Activated CD8-positive, alpha-beta T cell treated with anti-CD3 and anti-CD28 coated beads for 36 hours (primary cell): ENCODE results near the gene HOXD8. TPM values are rescaled to one million over a fixed set of nuclear protein-coding genes. Genes with fewer than 3 reads are reported as not detected.

Source experiments
- ATAC-seq: fragments of 200-7000 bp; cut with Tn5 transposase; one replicate; pipeline ENCODE4 v1.10.0; 2021; ENCODE audit warnings: mild to moderate bottlenecking, moderate library complexity
- CTCF ChIA-PET: fragments of 350-600 bp; sonication (Branson Sonifier 250); formaldehyde crosslinking; loops from one replicate; lab custom pipeline; 2021; ENCODE audit warnings: antibody characterized with exemption; lab: Charles Lee
- POLR2A ChIA-PET: fragments of 350-600 bp; sonication (Branson Sonifier 250); formaldehyde crosslinking; loops from one replicate; lab custom pipeline; 2021; ENCODE audit warnings: antibody characterized with exemption; lab: Charles Lee
- DNase-seq: peaks from one replicate; pipeline ENCODE4 v3.0.0-alpha.2; 2020
- H3K27ac Mint-ChIP-seq: one replicate; pipeline ENCODE4 v1.8.0; 2021; ENCODE audit warnings: mild to moderate bottlenecking, mixed read lengths
- H3K27me3 Mint-ChIP-seq: one replicate; pipeline ENCODE4 v1.8.0; 2021; ENCODE audit warnings: mixed read lengths
- H3K36me3 Mint-ChIP-seq: one replicate; pipeline ENCODE4 v1.8.0; 2021; ENCODE audit warnings: low read depth, mixed read lengths
- H3K4me1 Mint-ChIP-seq: one replicate; pipeline ENCODE4 v1.8.0; 2021; ENCODE audit warnings: low read depth, mixed read lengths
- H3K4me3 Mint-ChIP-seq: one replicate; pipeline ENCODE4 v1.8.0; 2021; ENCODE audit warnings: mild to moderate bottlenecking, moderate library complexity, mixed read lengths
- H3K9me3 Mint-ChIP-seq: one replicate; pipeline ENCODE4 v1.8.0; 2021; ENCODE audit warnings: mixed read lengths
- intact Hi-C: fragments of 100-400 bp; cut with micrococcal nuclease; formaldehyde crosslinking; loops from one replicate; pipeline ENCODE4 v1.10.0; 2022
- total RNA-seq, 2 experiments: library from RNA; stranded (reverse); gene quantifications; one replicate each; pipeline ENCODE4 v1.2.3, GENCODE V29; 2021
- TF ChIP-seq, protein P1 (sequence below): fragments of 200-600 bp; IDR thresholded peaks from one replicate; pipeline ENCODE4 v1.8.0; 2022; ENCODE audit warnings: antibody characterized with exemption, mild to moderate bottlenecking

Gene HOXD8
- total RNA-seq, 2 experiments from 2014 or later, result not detected

DNA sequence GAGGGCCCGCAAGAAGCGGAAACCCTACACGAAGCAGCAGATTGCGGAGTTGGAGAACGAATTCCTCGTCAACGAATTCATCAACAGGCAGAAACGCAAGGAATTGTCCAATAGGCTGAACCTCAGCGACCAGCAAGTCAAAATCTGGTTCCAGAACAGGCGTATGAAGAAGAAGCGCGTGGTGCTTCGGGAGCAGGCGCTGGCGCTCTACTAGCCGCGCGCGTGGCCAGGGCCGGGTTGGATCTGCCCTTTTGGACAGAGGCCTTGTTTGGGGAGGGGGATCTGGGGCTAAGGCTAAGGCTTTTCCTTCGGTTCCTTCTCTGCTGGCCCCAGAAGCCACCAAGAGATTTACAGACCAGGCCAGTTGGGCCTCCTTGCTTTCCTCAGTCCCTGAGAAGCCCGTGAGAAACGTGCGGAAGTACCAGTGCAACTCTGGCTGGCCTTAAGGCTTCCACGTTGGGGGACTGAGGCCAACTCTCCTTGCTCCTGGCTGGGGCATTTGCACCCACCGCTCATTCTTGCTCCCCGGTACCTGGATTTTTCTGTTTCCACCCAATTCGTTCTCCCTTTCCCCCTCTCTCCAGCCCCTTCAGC is 28.9 kb upstream of the HOXD8 start:
- H3K27me3 Mint-ChIP-seq, result peaks cover 89% of the 10 kb centered on the region
- no peak overlapping the region for H3K4me3 Mint-ChIP-seq
- ChIA-PET POLR2A (no interaction called here), CTCF (no interaction called here)
- no peaks in the 10 kb centered on the region for H3K9me3 Mint-ChIP-seq
- TF ChIP-seq, protein P1, sequence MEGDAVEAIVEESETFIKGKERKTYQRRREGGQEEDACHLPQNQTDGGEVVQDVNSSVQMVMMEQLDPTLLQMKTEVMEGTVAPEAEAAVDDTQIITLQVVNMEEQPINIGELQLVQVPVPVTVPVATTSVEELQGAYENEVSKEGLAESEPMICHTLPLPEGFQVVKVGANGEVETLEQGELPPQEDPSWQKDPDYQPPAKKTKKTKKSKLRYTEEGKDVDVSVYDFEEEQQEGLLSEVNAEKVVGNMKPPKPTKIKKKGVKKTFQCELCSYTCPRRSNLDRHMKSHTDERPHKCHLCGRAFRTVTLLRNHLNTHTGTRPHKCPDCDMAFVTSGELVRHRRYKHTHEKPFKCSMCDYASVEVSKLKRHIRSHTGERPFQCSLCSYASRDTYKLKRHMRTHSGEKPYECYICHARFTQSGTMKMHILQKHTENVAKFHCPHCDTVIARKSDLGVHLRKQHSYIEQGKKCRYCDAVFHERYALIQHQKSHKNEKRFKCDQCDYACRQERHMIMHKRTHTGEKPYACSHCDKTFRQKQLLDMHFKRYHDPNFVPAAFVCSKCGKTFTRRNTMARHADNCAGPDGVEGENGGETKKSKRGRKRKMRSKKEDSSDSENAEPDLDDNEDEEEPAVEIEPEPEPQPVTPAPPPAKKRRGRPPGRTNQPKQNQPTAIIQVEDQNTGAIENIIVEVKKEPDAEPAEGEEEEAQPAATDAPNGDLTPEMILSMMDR, result no peak
- no peak for ATAC-seq
- intact Hi-C loops, result no loop called here
- no peak for DNase-seq
- peaks cover 24% of the 10 kb centered on the region for H3K4me1 Mint-ChIP-seq
- no peak overlapping the region for H3K27ac Mint-ChIP-seq
- no peaks in the 10 kb centered on the region for H3K36me3 Mint-ChIP-seq

DNA sequence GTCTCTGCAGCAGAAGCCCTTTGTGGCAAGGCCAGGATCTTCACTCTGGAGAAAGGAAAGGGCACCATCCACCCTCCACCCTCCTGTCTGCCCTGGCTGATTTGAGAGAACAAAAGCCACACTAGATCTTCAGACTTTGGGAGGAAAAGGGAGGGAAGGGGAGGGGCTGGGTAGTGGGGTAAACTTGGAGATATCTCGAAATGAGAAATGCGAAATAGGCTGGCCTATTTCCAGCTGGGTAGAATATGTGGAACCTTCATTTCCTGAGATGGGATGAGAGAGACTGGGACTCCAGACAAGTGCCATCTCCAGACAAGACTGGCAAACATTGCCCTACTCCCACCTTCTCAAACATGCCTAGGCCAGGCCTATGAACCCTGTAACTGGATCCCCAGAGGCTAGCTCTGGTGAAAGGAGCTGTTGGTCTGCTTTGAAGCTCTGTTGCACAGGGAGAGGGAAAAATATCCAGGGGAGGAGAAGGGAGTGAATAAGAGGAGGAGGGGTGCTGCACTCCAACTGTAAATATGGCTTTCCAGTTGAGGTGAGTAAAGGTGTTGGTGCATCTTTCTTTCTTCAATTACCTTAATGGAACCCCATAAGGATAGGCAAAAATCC is 28.2 kb upstream of the HOXD8 start:
- Mint-ChIP-seq H3K27ac (no peak overlapping the region), H3K9me3 (no peaks in the 10 kb centered on the region), H3K36me3 (no peaks in the 10 kb centered on the region), H3K4me1 (peaks cover 27% of the 10 kb centered on the region), H3K4me3 (no peak overlapping the region), H3K27me3 (peaks cover 89% of the 10 kb centered on the region)
- ATAC-seq (no peak), DNase-seq (no peak)
- POLR2A ChIA-PET, result no interaction called here
- TF ChIP-seq, protein P1, result no peak
- intact Hi-C loops, result no loop called here
- CTCF ChIA-PET, result interaction anchor here (0.9 to 1.3 kb wide), 4 partner anchors 9 to 25 kb away, joined by 3 to 5 read pairs (median 4); no protein-coding TSS in a partner anchor

DNA sequence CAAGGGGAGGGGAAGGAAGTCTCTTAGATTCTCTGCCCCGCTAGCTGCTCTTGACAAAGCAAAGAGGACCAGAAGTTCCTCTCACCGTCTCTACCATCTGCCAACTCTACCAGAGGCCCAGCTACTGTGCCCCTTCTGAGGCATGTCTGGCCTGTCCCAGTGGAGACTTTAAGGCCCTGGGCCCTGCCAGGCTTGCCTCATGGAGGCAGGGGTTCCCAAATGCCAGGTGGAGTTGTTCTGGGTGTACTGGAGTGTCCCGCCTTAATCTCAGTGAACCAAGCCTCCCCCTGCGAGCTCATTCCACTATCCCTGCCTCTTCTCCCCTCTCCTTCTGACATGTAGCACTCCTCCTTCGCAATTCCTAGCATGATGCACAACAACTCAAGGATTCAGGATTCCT is 27.7 kb upstream of the HOXD8 start:
- Mint-ChIP-seq H3K27ac (no peak overlapping the region), H3K4me3 (no peak overlapping the region), H3K9me3 (no peaks in the 10 kb centered on the region), H3K36me3 (no peaks in the 10 kb centered on the region), H3K27me3 (peaks cover 86% of the 10 kb centered on the region), H3K4me1 (peaks cover 24% of the 10 kb centered on the region)
- TF ChIP-seq, protein P1, result no peak
- ChIA-PET POLR2A (no interaction called here), CTCF (interaction anchor here (0.9 to 1.3 kb wide), 6 partner anchors 9 to 25 kb away, joined by 3 to 6 read pairs (median 4); no protein-coding TSS in a partner anchor)
- intact Hi-C loops, result no loop called here
- no peak for ATAC-seq
- DNase-seq, result no peak

DNA sequence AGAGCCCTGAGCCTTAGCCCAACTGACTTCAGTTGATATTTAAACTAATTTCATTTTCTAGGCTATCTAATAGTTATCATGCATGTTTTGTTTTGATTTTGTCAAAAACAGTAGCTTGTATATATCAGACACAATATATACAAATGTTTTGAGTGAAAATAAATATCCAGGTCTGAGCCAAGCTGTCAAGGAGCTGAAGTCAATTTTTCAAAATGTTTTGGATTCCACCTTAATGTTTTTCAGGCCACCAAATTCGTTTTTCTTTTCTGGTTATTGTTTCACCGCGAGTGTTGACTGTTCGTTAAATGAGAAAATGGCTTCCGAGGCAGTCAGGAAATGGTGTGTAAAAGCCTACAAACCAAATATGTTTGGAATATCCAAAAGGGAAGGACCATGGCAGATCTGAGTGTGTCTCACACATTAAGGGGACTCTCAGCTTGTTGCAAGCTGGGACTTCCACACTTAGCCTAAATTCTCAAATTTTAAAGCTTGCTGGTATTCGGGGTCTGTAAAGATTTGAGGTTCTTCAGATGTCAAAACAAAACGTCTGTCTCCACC is 27.1 kb upstream of the HOXD8 start:
- Mint-ChIP-seq H3K36me3 (no peaks in the 10 kb centered on the region), H3K4me1 (peaks cover 22% of the 10 kb centered on the region), H3K27ac (no peak overlapping the region), H3K4me3 (no peak overlapping the region), H3K27me3 (peaks cover 86% of the 10 kb centered on the region), H3K9me3 (no peaks in the 10 kb centered on the region)
- DNase-seq (no peak), ATAC-seq (no peak)
- TF ChIP-seq, protein P1, result no peak
- ChIA-PET CTCF (interaction anchor here (1.0 to 1.3 kb wide), 5 partner anchors 8 to 414 kb away, joined by 3 to 6 read pairs (median 4); no protein-coding TSS in a partner anchor), POLR2A (no interaction called here)
- intact Hi-C loops, result no loop called here

DNA sequence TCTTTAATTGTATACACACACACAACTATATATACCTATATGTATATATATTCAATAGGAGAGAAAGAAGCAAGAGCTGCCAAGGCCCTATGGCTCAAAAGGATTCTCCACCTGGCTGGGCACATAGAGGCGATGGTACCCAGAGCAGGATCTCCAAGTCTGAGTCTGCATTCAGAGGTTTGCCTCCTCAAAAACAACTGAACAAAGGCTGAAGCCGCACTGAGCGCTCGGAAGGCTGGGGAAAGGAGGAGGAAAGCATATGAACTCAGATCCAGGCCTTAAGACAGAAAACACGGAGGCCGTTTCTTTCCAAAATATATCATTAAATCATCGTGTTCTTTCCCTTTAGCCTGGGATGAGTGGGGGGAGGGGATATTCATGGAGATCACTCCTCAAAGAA is 26.3 kb upstream of the HOXD8 start:
- TF ChIP-seq, protein P1, result no peak
- Mint-ChIP-seq H3K4me1 (peaks cover 18% of the 10 kb centered on the region), H3K27ac (no peak overlapping the region), H3K36me3 (no peaks in the 10 kb centered on the region), H3K27me3 (peaks cover 80% of the 10 kb centered on the region), H3K4me3 (no peak overlapping the region), H3K9me3 (no peaks in the 10 kb centered on the region)
- ATAC-seq (no peak), DNase-seq (no peak)
- intact Hi-C loops, result no loop called here
- POLR2A ChIA-PET, result no interaction called here
- CTCF ChIA-PET, result interaction anchor here (1.2 to 2.8 kb wide), 4 partner anchors 8 to 415 kb away, joined by 3 to 15 read pairs (median 5); no protein-coding TSS in a partner anchor
